Inflammatory macrophage (primary cell): ENCODE data around the gene XRCC5.

Experiments
- DNase-seq, 2 donors: peaks; one replicate each; pipeline ENCODE4 v3.0.0-alpha.2; 2020 to 2022

XRCC5 gene

GRCh38 chr2:216086207-216086893 is 22.8 kb upstream of the XRCC5 start:
- DNase-seq, result peak in 1 of 2 donors; percentile 12

GRCh38 chr2:216090369-216090786 is 18.8 kb upstream of the XRCC5 start:
- no peak for DNase-seq

- no peak for DNase-seq
Measured at GRCh38 chr2:216092646-216093045, 16.5 kb upstream of the XRCC5 start.

- DNase-seq, result no peak
Measured at GRCh38 chr2:216094701-216095100, 14.4 kb upstream of the XRCC5 start.

- DNase-seq, result no peak
Measured at GRCh38 chr2:216098421-216099334, 10.5 kb upstream of the XRCC5 start.

- DNase-seq, result no peak
Measured at GRCh38 chr2:216101109-216101508, 8.0 kb upstream of the XRCC5 start.

- no peak for DNase-seq
Measured at GRCh38 chr2:216103213-216103612, 5.9 kb upstream of the XRCC5 start.

- no peak for DNase-seq
Measured at GRCh38 chr2:216104691-216105090, 4.5 kb upstream of the XRCC5 start.

GRCh38 chr2:216107320-216107719 is 1.8 kb upstream of the XRCC5 start:
- no peak for DNase-seq

GRCh38 chr2:216107760-216108159 is 1.4 kb upstream of the XRCC5 start:
- DNase-seq, result no peak

- no peak for DNase-seq
Measured at GRCh38 chr2:216108310-216108966, 710 bp upstream of the XRCC5 start.

GRCh38 chr2:216109962-216110614 is 940 bp downstream of the XRCC5 start:
- DNase-seq, result peak; percentile 13 to 38

GRCh38 chr2:216110620-216111019 is 1.5 kb downstream of the XRCC5 start:
- DNase-seq, result no peak

- DNase-seq, result no peak
Measured at GRCh38 chr2:216111122-216111521, 2.0 kb downstream of the XRCC5 start.

- no peak for DNase-seq
Measured at GRCh38 chr2:216112926-216113325, 3.8 kb downstream of the XRCC5 start.

- DNase-seq, result no peak
Measured at GRCh38 chr2:216113572-216113971, 4.4 kb downstream of the XRCC5 start.

GRCh38 chr2:216114382-216114713 is 5.2 kb downstream of the XRCC5 start:
- DNase-seq, result no peak

- DNase-seq, result peak; percentile 99
Measured at GRCh38 chr2:216114714-216115531, 5.8 kb downstream of the XRCC5 start.

- no peak for DNase-seq
Measured at GRCh38 chr2:216116418-216116817, 7.3 kb downstream of the XRCC5 start.

- peak in 1 of 2 donors; percentile 11 for DNase-seq
Measured at GRCh38 chr2:216117561-216118340, 8.6 kb downstream of the XRCC5 start.

GRCh38 chr2:216118474-216118873 is 9.3 kb downstream of the XRCC5 start:
- no peak for DNase-seq
